ENCODE measurements around the gene RPUSD1.

Gene RPUSD1

DNA sequence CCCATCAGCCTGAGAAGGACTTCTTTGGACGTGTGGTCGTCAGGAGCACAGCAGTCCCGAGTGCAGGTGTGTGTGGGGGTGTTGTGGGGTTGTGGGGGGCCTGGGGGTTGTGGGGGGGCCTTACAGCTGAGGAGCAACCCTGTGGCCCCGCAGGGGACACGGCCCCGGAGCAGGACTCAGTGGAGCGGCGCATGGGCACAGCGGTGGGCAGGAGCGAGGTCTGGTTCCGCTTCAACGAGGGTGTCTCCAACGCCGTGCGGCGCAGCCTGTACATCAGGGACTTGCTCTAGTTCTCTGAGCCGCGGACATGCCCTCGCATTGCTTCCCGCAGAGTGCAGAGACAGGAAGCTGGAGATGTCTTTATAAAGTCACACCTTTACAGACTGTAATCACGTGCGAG lies 9.5 kb upstream of the RPUSD1 start:
- DNase-seq, result no peak

DNA sequence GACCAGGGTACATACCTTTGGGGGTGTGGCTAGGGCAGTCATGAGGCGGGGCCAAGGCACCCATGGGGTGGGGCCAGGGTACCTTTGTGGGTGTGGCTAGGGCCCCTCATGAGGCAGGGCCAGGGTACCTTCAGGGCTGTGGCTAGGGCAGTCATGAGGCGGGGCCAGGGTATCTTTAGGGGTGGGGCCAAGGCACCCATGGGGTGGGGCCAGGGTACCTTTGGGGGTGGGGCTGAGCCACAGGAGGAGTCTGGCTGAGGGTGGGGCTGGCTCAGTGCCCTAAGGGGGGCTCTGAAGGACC lies 8.9 kb upstream of the RPUSD1 start:
- DNase-seq, result no peak

DNA sequence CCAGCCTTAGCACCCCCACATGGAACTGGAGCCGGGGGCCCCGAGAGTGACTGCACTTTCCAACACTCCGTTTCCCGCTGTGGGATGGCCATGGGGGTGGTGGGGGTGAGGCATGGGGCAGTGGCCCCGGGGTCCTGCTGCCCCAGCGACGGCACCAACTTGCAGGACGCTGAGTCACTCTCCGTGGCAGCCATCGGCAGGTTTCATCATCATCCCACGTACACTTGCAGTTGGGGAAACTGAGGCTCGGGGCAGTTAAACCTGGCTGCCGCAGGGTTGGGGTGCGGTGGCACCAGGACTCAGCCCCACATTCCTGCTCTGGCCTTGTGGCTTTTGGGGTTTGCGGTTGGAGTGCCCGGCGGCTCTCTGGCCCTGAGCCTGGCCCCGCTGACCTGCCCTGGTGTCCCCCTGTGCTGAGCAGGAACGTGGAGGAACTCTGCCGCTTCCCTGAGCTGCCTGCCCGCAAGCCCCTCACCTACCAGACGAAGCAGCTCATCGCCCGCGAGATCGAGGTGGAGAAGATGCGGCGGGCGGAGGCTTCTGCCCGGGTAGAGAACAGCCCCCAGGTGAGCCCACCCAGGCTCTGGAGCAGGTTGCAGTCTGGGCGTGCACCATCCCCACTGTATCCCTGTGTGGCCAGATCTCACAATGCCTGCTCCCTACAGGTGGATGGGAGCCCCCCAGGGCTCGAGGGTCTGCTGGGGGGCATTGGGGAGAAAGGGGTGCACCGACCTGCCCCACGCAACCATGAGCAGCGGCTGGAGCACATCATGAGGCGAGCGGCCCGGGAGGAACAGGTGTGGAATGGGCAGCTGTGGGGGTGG lies 8.3 kb upstream of the RPUSD1 start:
- DNase-seq, result no peak

DNA sequence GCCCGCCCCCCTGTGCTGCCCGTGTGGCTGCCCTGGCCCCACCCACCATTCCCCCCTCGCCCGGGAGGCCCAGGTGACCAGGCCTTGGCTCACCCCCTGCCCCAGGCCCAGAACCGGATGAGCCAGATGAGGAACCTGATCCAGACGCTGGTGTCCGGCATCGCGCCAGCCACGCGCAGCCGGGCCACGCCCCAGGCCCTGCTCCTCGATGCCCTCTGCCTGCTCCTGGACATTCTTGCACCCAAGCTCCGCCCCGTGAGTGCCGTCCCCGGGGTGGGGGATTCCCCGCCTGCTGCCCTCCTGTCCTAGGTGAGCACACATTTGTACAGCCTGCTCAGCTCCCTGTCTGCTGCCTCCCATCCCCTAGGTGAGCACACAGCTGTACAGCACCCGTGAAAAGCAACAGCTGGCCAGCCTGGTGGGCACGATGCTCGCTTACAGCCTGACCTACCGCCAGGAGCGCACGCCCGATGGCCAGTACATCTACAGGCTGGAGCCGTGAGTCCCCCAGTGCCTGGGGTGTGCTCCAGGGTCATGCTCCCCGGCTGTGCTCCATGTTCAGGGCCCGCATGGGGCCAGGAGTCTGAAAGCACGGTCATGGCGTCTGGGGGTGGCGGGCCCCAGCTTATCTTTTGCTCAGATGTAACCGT lies 7.5 kb upstream of the RPUSD1 start:
- no peak for DNase-seq

DNA sequence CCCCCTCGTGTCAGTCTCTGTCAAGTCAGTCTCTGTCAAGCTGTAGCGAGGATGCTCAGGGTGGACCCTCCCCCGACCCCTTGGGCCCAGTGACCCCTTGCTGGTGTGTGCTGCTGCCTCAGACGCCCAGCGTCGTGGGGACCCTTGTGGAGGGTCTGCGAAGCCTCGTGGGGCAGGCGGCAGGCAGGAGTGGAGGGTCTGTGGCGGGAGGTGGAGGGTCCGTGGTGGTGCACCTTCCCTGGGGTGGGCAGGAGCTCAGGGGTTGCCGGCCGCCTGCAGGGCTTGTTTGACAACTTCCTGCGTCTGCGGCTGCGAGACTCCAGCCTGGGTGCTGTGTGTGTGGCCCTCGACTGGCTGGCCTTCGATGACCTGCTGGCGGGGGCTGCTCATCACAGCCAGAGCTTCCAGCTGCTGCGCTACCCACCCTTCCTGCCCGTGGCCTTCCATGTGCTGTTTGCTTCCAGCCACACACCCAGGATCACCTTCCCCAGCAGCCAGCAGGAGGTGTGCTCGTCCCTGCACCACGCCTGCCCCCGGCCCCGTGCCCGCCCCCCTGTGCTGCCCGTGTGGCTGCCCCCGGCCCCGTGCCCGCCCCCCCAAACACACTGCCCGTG lies 6.8 kb upstream of the RPUSD1 start:
- no peak for DNase-seq

DNA sequence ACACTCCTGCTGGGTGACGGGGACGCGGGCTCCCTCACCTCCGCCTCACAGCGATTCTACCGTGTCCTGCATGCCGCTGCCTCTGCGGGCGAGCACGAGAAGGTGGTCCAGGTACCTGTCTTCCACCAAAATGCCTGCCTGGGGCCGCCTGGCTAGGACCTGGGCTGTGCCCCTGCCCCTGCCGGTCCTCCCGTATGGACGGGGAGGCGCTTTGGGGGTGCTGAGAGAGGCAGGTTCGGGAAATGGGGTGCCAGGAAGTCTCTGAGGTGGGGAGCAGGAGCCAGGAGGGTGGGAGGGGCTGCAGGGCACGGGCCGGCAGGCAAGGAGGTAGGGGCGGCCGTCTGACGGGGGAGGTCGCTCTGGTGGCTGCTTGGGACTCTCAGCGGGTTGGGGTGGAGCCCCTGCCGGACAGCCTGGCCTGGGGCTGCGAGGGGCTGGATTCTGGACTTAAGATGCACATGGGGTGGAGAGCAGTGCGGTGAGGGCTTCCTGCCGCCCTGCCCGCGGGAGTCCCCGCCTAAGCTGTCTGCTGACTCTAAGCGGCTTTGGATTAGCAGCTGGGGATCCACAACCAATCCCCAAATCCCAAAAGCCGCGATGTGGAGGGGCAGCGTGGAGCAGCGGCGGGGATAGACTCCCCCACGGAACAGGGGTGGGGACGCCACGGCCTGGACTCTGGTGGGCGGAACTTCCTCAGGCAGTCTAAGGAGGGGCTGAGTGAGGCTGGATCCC lies 6.1 kb upstream of the RPUSD1 start:
- no peak for DNase-seq

DNA sequence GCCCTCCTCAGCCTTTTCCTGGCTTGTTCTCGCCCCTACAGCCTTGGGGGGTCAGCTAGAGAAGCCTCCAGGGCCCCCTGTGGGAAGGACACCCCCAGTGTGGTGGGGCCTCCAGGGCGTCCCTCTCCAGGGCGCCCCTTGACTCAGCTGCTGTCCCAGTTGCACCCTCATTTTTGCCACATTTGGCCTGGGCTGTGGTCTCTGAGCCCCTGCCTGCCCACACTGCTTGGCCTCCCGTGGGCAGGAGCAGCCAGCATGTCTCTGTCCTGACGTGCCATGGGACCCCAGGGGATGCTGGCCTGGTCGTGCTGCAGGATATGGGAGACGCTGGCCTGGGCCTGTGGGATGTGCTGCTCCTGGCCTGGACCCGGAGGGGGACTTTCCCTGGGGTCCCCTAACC lies 5.2 kb upstream of the RPUSD1 start:
- DNase-seq, result no peak

DNA sequence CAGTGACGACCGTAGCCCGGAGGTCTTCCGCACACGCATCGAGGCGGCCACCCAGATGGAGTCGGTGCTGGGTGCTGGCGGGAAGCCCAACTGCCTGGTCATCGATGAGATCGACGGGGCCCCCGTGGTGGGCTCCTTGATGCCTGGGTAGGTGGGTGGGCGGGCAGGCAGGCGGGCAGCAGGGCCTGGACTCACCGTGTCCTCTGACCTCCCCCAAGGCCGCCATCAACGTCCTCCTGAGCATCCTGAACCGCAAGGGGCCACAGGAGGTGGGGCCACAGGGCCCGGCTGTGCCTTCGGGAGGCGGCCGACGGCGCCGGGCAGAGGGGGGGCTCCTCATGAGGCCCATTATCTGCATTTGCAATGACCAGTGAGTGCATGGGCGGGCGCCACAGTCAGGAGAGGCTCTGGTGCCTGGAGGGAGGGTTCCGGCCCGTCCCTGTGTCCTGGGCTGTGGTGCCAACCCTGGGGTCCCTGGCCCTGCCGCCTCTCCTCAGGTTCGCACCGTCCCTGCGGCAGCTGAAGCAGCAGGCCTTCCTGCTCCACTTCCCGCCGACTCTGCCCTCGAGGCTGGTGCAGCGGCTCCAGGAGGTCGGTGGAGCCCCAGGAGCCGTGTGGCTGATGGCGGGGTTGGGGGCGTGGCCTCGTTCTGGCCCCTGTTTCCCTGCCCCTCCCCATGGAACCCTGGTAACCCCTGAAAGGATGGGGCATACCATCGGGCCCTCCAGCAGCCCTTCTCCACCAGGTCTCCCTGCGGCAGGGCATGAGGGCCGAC lies 4.2 kb upstream of the RPUSD1 start:
- no peak for DNase-seq

DNA sequence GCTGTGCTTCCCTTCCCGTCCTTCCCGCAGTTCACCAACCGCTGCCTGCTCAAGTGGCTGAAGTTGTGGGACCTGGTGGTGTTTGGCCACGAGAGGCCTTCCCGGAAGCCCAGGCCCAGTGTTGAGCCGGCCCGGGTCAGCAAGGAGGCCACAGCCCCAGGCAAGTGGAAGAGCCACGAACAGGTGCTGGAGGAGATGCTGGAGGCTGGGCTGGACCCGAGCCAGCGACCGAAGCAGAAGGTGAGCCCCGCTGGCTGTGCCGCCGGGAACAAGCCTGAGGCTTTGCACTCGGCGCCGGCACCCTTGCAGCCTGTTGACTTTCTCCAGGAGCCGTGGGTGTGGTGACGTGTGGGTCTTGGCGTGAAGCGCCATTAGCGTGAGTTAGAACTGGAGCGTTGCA lies 3.0 kb upstream of the RPUSD1 start:
- no peak for DNase-seq

DNA sequence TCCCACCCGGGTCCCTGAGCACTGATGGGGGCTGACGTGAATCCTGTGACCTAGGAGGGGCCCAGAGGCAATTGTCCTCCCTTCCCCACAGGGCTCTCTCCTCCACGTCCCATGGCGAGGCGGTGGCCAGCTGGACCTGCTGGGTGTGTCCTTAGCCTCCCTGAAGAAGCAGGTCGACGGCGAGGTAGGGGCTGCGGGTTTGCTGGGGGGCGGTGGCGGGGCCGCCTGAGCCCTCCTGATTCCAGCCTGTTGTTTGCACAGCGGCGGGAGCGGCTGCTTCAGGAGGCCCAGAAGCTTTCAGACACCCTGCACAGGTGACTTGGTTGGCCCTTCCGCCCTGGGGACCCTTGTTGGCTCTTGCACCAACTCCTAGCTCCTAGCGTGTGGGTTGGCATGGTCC lies 1.9 kb upstream of the RPUSD1 start:
- DNase-seq, result no peak

DNA sequence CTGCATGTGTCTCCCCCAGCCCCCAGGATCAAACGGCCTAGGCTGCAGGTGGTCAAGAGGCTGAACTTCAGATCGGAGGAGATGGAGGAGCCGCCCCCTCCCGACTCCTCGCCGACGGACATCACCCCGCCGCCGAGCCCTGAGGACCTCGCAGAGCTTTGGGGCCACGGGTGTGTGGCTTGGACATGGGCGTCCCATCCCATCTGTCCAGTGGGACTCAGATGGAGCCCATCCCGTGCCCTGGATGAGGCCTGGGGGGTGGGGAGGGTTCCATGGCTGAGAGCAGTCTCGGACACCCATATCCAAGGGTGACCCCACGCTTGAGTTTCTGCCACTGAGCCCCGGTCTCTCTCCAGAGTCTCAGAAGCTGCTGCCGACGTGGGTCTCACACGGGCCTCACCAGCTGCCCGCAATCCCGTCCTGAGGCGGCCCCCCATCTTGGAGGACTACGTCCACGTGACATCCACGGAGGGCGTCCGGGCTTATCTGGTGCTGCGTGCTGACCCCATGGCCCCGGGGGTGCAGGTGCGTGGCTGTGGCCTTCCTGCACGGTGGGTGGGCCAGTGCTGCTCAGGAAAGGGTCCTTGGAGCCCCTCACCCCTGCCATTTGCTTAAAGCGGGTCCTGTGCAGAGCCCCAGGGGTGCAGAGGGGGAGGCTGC lies 1.1 kb upstream of the RPUSD1 start:
- DNase-seq, result no peak

DNA sequence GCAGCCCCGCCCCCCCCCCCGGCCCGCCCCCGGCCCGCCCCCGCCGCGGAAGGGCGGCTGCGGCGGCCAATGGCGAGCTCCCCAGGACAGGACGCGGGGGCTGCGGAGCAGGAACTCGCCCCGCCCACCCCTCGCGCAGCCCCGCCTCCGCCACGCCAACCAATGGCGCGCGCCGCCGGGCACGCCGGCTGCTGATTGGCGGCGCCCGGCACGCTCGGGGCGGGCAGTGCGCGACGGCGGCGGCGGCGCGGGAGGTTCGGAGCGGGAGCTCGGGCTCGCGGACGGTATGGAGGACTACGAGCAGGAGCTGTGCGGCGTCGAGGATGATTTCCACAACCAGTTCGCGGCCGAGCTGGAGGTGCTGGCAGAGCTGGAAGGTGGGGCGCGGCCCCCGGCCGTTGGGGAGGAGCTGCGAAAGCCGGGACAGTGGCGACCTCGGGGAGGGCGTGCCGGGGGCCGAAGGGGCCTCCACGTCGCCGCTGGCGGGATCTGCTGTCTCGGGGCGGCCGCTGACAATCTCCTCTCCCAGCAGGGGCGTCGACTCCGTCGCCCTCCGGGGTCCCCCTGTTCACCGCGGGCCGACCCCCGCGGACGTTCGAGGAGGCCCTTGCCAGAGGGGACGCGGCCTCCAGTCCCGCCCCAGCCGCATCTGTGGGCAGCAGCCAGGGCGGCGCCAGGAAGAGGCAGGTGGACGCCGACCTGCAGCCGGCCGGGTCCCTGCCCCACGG lies 382 bp upstream of the RPUSD1 start, which contains the start of gene CHTF18:
Gene CHTF18 (plus strand): TSS at position 222 of the 728 bp plus-strand sequence. CDS start 65 bp downstream, at position 287.
- DNase-seq, result peak; percentile 93

DNA sequence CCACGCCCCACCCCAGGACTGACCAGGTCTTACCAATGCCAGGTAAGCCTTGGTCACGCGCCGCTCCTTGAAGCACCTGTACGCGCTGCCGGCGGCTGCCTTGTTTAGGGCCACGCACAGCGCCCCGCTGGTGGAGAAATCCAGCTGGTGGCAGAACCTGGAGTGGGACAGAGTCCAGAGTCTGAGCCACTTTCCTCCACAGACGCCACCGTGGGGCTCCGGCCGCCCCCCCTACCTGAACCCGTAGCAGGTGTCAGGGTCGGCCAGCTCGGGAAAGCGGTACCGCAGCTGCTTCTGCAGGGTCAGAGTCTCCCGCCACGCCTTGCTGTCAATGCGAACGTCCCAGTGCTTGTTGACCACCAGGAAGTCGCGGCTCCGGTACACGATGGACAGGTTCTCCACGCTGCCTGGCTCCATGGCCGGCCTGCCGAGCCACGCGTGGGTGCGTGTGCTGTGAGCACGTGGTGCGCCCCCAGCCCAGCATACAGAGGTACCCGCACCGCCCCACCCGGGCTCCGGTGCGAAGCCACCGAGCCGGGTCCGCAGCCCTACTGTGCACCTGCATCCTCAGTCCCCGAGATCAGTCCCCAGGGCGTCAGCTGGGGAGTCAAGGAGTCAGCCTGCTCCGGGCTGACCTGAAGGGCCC lies 737 bp downstream of the RPUSD1 start:
- DNase-seq, result no peak

DNA sequence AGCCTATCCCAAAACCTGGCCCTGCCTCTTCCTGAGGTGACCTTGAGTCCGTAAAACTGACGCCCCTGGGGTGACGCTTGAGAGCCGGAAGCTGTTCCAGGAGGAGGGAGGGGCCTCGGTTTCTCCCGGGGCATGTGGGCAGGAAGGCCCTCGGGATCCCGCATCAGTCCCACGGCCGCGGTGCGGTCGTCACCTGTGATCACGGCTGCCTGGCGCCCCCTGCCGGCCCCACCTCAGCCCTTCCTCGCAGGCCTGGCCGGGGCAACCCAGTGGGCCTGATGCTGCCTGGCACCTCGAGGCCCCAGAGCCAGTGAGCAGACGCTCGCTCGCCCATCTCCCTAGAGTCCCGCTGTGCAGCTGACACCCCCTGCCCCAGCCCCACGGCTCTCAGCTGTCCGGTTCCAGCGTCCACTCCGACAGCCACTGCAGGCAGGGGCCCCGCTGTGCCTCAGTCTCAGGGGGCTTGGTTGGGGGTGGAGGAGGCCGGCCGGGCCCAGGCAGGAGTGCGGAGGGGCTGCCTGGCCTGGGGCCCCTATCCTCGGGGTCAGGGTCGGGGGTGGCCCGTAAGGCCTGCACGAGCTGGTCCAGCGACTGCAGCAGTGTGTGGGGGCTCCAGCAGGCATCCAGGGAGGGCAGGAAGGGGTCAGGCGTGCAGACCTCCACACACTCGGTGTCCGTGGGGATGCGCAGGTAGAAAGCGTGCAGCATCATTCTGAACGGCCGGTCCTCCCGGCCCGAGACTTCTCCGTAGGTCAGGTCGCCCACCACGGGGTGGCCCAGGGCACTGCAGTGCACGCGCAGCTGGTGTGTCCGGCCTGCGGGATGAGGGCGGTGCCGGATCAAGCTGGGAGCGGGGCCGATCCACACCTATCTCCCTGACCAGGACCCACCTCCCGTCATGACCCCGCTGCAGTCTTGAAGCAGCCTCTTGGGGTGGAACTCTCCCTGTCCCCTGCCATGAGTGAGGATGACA lies 2.3 kb downstream of the RPUSD1 start:
- no peak for DNase-seq

DNA sequence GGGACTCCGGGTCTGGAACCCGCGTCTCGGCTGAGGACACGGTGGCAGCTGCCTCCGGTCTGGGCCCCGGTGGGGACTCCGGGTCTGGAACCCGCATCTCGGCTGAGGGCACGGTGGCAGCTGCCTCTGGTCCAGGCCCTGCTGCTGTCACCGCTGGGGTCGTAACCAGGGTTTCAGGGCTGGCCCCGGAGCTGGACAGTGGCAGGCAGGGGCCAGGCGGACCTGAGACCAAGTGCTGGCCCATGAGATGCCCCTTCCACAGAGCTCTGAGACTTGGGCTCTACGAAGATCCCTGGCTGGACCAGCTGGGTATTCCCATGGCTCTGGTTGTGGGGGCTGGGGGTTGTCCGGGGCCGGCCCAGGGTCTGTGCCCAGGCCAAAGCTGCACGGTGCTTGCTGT lies 3.8 kb downstream of the RPUSD1 start:
- no peak for DNase-seq

DNA sequence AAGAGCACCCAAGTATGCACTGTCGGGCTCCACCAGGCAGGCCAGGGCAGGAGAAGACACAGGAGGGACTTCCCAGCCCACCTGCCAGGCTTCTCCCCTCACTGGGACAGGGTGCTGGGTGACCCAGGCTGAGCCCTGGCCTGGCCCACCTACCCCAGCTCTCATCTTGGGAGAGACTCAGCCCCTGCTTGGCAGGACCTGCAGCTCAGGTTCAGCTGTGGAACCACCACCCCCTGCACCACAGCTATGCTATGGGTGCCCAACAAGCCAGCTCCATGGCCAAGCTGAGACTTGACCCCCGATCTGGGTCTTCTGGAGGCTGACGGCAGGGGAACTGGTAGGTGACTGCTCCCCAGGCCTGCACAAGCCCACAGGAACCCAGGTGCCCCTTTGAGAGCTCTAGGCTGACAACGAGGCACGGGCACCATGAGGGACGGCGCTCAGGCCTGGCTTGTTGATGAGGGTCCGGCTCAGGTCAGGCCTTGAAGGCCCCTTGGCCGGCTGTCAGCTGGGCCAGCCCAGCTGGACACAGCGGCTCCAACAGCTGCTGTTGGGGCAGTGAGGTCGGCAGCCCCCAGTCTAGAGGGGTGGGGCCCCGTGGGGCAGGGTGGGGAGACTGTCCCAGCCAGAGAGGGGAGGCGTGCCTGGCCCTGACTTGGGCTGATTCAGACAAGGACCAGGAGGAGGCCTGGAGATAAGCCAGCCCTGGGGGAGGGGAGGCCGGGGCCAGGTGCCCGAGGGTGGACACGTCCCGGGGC lies 4.6 kb downstream of the RPUSD1 start:
- no peak for DNase-seq

DNA sequence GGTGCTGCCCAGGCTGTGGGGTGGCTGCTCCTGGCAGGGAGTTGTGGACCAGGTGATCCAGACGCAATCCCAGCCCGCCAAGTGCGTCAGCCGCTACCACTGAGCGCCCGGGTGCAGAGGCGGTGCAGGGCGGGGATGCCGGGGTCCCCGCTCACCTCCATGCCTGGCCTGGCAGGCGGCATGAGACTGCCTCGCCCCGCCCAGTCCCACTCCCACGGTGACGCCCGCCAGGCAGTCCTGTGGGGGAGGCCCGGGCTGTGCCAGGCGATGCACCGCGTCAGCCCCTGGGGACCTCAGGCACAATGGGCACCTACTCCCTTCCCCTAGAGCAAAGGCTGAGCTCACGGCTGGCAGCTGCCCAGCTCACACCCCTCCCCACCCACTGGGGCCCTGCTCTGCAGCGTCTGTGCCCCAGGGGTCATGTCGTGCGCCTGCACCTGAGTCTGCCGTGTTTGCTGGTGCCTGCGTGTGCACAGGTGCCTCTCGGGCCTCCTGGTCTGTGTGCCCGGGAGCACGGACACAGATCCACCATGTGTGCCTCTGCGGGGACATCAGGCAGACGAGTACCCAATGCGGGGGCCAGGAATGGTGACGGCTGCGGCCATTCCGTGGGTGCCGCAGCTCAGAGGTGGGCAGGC lies 5.3 kb downstream of the RPUSD1 start:
- DNase-seq, result no peak

DNA sequence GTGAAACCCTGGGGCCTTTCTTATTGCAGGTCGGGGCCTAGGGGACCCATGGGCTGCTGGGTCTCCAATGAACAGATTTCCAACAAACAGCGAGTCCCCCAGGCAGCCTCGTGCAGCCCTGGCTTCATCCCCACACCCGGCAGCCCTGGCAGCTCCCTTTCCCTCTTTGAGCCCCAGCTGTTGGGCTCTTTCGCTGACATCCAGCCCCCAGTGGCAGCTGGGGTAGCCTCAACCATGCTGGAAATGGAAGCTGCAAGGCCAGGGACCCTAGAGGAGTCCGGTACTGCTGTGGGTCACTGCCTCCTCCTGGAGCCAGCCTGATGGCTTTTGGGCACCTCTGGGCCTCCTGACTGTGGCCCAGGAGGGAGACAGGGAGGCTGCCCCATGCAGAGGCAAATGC lies 5.9 kb downstream of the RPUSD1 start:
- DNase-seq, result no peak

Data from HCEC 1CT (cell line).